Omental fat pad (tissue), 4 donors: Measurements from ENCODE around the gene CHFR. TPM values are rescaled to one million over a fixed set of nuclear protein-coding genes. Genes with fewer than 3 reads are reported as not detected.
"Not testable (repeated sequence)": the region's sequence is repeated elsewhere in the genome, so short reads cannot be mapped to it uniquely, and the experiment has no call there.

Experiments used
- ATAC-seq: fragments of 150-250 bp; one replicate; pipeline ENCODE4 v1.9.1; 2016; ENCODE audit warnings: mild to moderate bottlenecking, moderate library complexity; ENCODE audit not compliant: low FRiP score
- DNase-seq: peaks from one replicate; pipeline ENCODE4 v3.0.0-alpha.2; 2019; ENCODE audit warnings: low spot score
- total RNA-seq, 4 donors: library from RNA; depleted of rRNA; stranded (reverse); fragments of >200 nt; gene quantifications; one replicate each; pipeline ENCODE4 v1.1.0, GENCODE V29; 2016
- TF ChIP-seq, protein P1 (sequence below), 3 donors: fragments of 450-650 bp; IDR thresholded peaks; one replicate each; pipeline ENCODE4 v1.5.1; 2016 to 2017; ENCODE audit warnings: antibody characterized with exemption in 3 of 3, mild to moderate bottlenecking in 3 of 3, moderate library complexity in 2 of 3

Gene CHFR
- total RNA-seq, 4 donors from 2014 or later, result 17.7 to 59.9 (median 34.0) TPM

DNA sequence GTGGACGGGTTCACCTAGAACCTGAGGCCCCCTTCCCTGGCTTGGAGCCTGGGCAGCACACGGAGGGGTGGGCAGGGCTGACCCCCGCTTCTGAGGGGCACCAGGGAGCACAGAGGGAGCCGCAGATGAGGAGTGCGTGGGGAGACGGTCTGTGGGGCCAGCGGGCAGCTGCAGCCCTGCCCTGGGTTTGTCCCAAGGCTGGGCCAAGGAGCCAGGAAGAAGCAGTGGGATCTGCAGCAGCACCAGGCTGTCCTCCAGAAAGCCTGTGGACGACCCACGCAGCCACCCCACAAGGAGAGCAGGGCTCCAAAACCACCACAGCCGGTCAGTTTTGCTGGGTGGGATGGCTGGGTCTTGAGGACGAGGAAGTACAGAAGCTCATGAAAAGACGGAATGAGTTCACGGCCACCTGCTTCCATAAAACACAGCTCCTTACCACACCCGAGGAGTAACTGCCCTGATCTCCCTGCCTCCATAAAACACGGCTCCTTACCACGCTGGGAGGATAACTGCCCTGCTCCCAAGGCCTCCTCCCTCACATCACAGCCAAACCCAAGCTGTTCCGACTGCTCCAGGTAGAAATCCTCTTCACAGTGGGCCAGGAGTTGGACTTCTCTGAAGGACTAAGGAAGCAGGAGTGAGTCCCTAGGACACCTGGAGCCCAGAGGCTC, 48.9 kb downstream of the CHFR start:
- ATAC-seq, result no peak
- DNase-seq, result no peak
- TF ChIP-seq, protein P1, sequence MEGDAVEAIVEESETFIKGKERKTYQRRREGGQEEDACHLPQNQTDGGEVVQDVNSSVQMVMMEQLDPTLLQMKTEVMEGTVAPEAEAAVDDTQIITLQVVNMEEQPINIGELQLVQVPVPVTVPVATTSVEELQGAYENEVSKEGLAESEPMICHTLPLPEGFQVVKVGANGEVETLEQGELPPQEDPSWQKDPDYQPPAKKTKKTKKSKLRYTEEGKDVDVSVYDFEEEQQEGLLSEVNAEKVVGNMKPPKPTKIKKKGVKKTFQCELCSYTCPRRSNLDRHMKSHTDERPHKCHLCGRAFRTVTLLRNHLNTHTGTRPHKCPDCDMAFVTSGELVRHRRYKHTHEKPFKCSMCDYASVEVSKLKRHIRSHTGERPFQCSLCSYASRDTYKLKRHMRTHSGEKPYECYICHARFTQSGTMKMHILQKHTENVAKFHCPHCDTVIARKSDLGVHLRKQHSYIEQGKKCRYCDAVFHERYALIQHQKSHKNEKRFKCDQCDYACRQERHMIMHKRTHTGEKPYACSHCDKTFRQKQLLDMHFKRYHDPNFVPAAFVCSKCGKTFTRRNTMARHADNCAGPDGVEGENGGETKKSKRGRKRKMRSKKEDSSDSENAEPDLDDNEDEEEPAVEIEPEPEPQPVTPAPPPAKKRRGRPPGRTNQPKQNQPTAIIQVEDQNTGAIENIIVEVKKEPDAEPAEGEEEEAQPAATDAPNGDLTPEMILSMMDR (IDR thresholded peaks at IDR 0.05), result no peak

DNA sequence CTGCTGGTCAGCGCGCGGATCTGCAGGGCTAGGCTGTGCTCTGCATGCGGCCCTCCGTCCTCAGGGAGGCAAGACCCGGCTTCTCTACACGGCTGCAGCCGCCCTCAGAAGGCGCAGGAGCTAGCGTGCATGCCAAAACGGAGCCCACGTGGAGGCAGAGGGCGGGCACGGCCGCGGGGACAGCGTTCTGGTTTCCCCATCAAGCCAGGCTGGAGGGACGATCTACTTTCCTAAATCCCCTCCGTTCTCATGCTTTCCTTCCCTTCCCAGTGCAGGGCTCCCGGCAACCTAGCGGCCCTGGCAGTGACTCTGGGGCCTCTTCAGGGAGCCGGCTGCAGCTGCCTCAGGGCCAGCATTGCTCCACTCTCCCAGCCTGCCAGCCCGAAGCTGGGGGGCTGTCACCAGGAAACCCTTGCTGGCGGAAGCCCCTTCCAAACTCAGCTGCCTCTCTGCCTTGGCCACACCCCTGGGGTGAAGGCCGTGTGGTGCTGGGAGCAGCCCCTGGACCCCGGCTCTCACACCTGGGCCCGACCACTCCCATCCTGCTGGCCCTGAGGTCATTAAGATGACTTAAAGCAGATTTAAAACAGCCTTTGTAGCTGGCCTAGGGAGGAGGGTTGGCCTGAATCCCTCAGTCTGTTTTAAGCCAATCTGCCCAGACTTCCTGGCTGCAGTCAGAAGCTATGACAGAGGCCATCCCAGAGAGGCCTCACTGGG, 49.6 kb downstream of the CHFR start:
- TF ChIP-seq, protein P1 (IDR thresholded peaks at IDR 0.05), result no peak
- DNase-seq, result no peak
- no peak for ATAC-seq

DNA sequence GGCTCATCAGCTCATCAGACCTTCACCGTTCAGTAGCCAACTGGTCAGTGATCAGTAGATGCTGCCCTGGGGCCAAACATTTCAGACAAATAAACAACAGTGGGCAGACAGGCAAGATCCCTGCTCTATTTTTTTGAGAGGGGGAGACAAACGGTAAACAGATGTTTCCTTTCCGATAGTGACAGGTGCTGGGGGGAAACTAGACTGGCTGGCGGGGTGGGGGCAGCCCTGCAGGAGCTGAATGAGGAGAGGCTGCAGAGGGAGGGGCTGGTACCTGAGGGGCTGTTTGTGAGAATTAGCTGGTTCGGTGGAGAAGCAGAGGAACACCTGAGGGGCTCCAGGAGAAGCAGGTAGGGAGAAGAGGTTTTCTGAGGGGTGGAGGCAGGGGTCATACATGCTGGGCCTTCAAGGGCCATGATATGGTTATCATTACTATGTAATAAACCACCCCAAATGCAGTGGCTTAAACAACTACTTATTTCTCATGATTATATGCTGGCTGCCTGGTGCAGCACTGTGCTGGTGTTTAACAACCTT, 50.5 kb downstream of the CHFR start:
- no peak for ATAC-seq
- no peak for DNase-seq
- TF ChIP-seq, protein P1 (IDR thresholded peaks at IDR 0.05), result no peak

DNA sequence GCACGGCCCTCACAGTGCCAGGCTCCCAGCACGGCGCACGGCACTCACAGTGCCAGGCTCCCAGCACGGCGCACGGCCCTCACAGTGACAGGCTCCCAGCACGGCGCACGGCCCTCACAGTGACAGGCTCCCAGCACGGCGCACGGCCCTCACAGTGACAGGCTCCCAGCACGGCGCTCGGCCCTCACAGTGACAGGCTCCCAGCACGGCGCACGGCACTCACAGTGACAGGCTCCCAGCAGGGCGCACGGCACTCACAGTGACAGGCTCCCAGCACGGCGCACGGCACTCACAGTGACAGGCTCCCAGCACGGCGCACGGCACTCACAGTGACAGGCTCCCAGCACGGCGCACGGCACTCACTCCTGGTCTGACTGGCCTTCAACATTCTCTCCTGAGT, 51.2 kb downstream of the CHFR start:
- not testable (repeated sequence) for DNase-seq, ATAC-seq

DNA sequence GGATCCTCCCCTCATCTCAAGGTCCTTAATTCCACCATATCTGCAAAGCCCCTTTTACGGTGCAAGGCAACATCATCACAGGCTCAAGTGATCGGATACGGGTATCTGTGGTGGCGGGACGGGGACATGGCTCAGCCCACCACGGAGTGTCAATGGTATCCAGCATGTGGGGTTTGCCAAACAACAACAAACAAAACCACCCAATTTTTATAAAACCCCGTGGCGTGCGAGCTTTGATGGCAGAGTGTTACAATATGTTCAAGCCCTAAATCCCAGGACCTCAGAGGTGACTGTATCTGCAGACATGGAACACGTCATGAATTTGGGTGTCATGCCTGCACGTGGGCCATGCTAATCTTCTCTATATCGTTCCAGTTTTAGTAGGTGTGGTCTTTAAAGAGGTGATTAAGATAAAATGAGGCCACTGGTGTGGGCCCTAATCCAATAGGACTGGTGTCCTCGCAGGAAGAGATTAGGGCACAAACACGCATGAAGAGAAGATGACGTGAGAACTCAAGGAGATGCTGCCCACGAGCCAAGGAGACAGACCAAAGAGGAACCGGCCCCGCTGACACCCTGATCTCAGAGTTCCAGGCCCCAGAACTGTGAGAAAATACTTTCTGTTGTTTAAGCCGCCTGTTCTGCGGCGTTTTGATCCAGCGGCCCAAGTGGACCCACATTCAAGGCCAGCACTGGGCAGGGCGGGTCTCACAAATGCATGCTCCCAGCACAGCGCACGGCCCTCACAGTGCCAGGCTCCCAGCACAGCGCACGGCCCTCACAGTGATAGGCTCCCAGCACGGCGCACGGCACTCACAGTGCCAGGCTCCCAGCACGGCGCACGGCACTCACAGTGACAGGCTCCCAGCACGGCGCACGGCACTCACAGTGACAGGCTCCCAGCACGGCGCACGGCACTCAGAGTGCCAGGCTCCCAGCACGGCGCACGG, 52.1 kb downstream of the CHFR start:
- TF ChIP-seq, protein P1 (IDR thresholded peaks at IDR 0.05), result no peak
- DNase-seq (no peak), ATAC-seq (no peak)

DNA sequence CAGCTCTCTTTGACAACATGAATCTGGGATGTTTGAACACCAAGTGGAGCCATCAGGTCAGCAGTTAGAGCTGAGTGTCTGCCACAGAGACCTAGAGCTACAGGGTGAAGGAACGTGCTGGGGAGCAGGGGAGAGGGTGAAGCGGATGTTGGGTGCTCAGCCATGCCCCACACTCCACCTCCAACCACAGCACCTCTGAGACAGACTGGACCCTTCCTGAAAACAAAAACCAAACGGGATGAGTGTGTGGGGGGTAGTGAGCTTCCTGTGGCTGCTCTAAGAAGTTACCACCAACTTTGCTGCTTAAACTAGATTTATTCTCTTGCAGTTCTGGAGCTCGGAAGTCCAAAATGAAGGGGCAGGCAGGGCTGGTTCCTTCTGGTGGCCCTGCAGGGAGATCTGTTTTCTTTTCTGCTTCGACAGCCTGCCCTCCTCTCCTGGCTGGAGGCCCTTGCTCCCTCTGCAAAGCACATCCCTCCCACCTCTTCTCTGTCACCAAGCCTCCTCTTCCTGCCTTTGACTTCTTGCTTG, 53.2 kb downstream of the CHFR start:
- TF ChIP-seq, protein P1 (IDR thresholded peaks at IDR 0.05), result no peak
- ATAC-seq (no peak), DNase-seq (no peak)

DNA sequence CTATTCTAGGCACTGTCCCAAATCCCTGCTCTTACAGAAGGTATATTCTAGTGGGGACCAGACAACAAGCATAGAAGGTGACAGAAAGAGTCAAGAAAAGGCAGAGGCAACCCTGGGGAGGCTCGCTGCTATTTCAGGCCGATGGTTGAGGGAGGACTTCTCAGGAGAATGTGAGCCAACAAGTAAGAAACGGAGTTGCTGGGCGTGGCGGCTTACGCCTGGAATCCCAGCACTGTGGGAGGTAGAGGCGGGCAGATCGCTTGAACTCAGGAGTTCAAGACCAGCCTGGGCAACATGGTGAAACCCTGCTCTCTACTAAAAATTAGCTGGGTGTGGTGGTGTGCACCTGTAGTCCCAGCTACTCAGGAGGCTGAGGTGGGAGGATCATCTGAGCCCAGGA, 54.1 kb downstream of the CHFR start:
- ATAC-seq (no peak), DNase-seq (no peak)
- TF ChIP-seq, protein P1 (IDR thresholded peaks at IDR 0.05), result no peak
